Kidney (tissue), 14 donors: Measurements from ENCODE around the gene ANKH. TPM values are rescaled to one million over a fixed set of nuclear protein-coding genes. Genes with fewer than 3 reads are reported as not detected.
A peak's percentile ranks its signal among the peaks of the same experiment; 100 is the strongest.

Experiments used
- DNase-seq, 5 donors: peaks; one replicate each; pipeline ENCODE4 v3.0.0-alpha.2; 2013 to 2020
- FAIRE-seq: peaks from 2 replicates; lab custom pipeline; 2012; peaks lifted over from hg19 to GRCh38; lab: Jason Lieb, UNC
- H3K27ac ChIP-seq, 2 donors: one replicate each; pipeline ENCODE4 v1.7.0; 2013; ENCODE audit warnings: low read depth in 2 of 2, low read length in 2 of 2, inconsistent platforms in 1 of 2
- H3K27me3 ChIP-seq: one replicate; pipeline ENCODE4 v1.7.1; 2013; ENCODE audit warnings: low read length, inconsistent platforms; ENCODE audit not compliant: control insufficient read depth, insufficient read depth
- H3K36me3 ChIP-seq, 3 donors: one replicate each; pipeline versions ENCODE4 v1.7.0 to v1.7.1; 2013; ENCODE audit warnings: low read length in 3 of 3, control low read depth in 1 of 3, inconsistent platforms in 1 of 3; ENCODE audit not compliant: insufficient read depth in 3 of 3, control insufficient read depth in 2 of 3
- H3K4me1 ChIP-seq, 3 donors: one replicate each; pipeline versions ENCODE4 v1.7.0 to v1.7.1; 2013; ENCODE audit warnings: low read length in 3 of 3, inconsistent platforms in 1 of 3, low read depth in 1 of 3; ENCODE audit not compliant: control insufficient read depth in 2 of 3, insufficient read depth in 2 of 3
- H3K4me3 ChIP-seq, 3 donors: one replicate each; pipeline versions ENCODE4 v1.7.0 to v1.8.1; 2013; ENCODE audit warnings: low read length in 3 of 3, control low read depth in 1 of 3, inconsistent platforms in 1 of 3
- H3K9ac ChIP-seq, 3 donors: one replicate each; pipeline versions ENCODE4 v1.7.0 to v1.7.1; 2013; ENCODE audit warnings: low read length in 3 of 3, control low read depth in 1 of 3, inconsistent platforms in 1 of 3
- H3K9me3 ChIP-seq, 3 donors: one replicate each; pipeline versions ENCODE4 v1.7.0 to v1.7.1; 2013; ENCODE audit warnings: low read length in 3 of 3, control low read depth in 1 of 3, inconsistent platforms in 1 of 3; ENCODE audit not compliant: control insufficient read depth in 2 of 3, insufficient read depth in 1 of 3
- intact Hi-C: fragments of 100-400 bp; cut with DNase I; formaldehyde crosslinking; loops from one replicate; pipeline ENCODE4 v1.11.1; 2022
- polyA plus RNA-seq: library from polyadenylated mRNA; stranded (reverse); fragments of 350-450 nt; fragmentation: Illumina TruSeq; extraction: RNeasy Lipid Tissue Mini Kit (QIAGEN cat#74804); gene quantifications from one replicate; pipeline ENCODE4 v1.2.3, GENCODE V29; 2014; ENCODE audit warnings: low read depth, low replicate concordance; ENCODE audit not compliant: insufficient read depth
- total RNA-seq: library from RNA; stranded (reverse); fragmentation: NEBNext Ultra II Directional; extraction: Animal tissue kit (Norgen Biotek cat#: 25700); gene quantifications from one replicate; pipeline ENCODE4 v1.2.1, GENCODE V29; 2021
- TF ChIP-seq, protein P1 (sequence below): IDR thresholded peaks from 3 replicates; pipeline ENCODE4 v1.5.1; 2012; ENCODE audit warnings: mild to moderate bottlenecking, moderate library complexity, borderline replicate concordance; ENCODE audit not compliant: insufficient read depth; ENCODE audit errors: extremely low read depth
- donor health status: control.
- donor health status: control.
- donor health status: control.
- donor health status: control.
- donor health status: control.
- donor health status: DM: yes; HTN: yes; CAD: no.
- donor health status: Normal renal cell carcinoma (clear cell type).

ANKH gene
- total and polyA plus RNA-seq, 2 donors from 2014 or later, result 19.0 to 44.6 TPM

GRCh38 chr5:14809369-14810155 is 62.0 kb downstream of the ANKH start:
- Histone ChIP-seq H3K9ac (no peak overlapping the region), H3K36me3 (no peaks in the 10 kb centered on the region), H3K27ac (peak overlapping the region in 1 of 2 donors; percentile 9), H3K27me3 (no peaks in the 10 kb centered on the region), H3K4me3 (no peak overlapping the region), H3K4me1 (no peaks in the 10 kb centered on the region), H3K9me3 (no peaks in the 10 kb centered on the region)
- no peak for FAIRE-seq
- intact Hi-C loops, result no loop called here
- TF ChIP-seq, protein P1, sequence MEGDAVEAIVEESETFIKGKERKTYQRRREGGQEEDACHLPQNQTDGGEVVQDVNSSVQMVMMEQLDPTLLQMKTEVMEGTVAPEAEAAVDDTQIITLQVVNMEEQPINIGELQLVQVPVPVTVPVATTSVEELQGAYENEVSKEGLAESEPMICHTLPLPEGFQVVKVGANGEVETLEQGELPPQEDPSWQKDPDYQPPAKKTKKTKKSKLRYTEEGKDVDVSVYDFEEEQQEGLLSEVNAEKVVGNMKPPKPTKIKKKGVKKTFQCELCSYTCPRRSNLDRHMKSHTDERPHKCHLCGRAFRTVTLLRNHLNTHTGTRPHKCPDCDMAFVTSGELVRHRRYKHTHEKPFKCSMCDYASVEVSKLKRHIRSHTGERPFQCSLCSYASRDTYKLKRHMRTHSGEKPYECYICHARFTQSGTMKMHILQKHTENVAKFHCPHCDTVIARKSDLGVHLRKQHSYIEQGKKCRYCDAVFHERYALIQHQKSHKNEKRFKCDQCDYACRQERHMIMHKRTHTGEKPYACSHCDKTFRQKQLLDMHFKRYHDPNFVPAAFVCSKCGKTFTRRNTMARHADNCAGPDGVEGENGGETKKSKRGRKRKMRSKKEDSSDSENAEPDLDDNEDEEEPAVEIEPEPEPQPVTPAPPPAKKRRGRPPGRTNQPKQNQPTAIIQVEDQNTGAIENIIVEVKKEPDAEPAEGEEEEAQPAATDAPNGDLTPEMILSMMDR, result no peak
- DNase-seq, result peak in 1 of 5 donors; percentile 75

GRCh38 chr5:14807471-14807870 is 64.1 kb downstream of the ANKH start:
- DNase-seq (no peak), FAIRE-seq (no peak)
- Histone ChIP-seq H3K9ac (no peak overlapping the region), H3K27me3 (no peaks in the 10 kb centered on the region), H3K36me3 (no peaks in the 10 kb centered on the region), H3K4me3 (no peak overlapping the region), H3K9me3 (no peaks in the 10 kb centered on the region), H3K27ac (no peak overlapping the region), H3K4me1 (no peaks in the 10 kb centered on the region)
- intact Hi-C loops, result no loop called here
- TF ChIP-seq, protein P1, result no peak

DNA sequence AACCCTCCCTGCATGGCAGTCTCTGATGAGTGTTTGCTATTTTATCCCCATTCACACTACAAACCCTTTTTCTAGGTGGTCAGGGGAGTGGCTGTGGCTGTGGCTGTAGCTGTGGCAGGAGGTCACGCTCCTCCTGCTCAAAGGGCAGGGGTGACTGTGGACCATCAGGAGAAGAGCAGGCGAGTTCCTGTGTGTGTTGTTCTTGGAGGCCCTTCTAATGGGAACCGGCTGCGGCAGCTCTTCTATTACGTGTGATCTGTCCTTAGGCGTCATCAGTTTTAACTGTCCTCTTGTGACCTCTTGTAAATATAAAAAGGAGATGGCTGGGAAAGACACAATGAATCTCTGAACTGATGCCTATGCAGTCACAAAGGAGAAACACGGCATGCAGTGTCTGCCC is 65.1 kb downstream of the ANKH start:
- DNase-seq (peak in 4 of 5 donors; percentile 21 to 77 (median 51)), FAIRE-seq (no peak)
- H3K27ac ChIP-seq, result no peak overlapping the region
- no peak overlapping the region for H3K9ac ChIP-seq
- no peaks in the 10 kb centered on the region for H3K36me3 ChIP-seq
- H3K4me1 ChIP-seq, result no peaks in the 10 kb centered on the region
- no peaks in the 10 kb centered on the region for H3K27me3 ChIP-seq
- intact Hi-C loops, result no loop called here
- H3K9me3 ChIP-seq, result no peaks in the 10 kb centered on the region
- TF ChIP-seq, protein P1, result no peak
- H3K4me3 ChIP-seq, result no peak overlapping the region

DNA sequence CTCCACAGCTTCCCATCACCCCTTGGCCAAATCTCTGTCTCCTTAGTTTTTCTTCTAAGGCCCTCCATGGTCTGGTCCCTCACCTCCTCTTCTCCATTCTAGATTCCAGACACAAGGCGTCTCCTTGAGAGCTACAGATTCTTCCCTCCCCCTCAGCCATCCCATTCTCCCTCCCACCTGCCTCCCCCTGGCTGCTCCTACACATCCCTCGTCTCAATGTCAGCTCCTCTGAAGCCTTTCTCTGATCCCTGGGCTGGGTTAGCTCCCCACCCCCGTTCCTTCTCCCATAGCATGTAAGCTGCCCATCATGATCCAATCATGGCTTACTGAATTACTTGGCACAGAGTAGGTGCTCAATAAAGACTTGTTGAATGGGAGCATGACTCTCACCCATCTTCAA is 69.0 kb downstream of the ANKH start:
- Histone ChIP-seq H3K9ac (no peak overlapping the region), H3K27ac (no peak overlapping the region), H3K4me1 (no peaks in the 10 kb centered on the region), H3K4me3 (no peak overlapping the region), H3K9me3 (no peaks in the 10 kb centered on the region), H3K27me3 (no peaks in the 10 kb centered on the region), H3K36me3 (no peaks in the 10 kb centered on the region)
- TF ChIP-seq, protein P1, result no peak
- DNase-seq, result no peak
- no peak for FAIRE-seq
- intact Hi-C loops, result no loop called here
